HFFc6 (cell line): ENCODE data around the gene CHRNG. TPM values are rescaled to one million over a fixed set of nuclear protein-coding genes. Genes with fewer than 3 reads are reported as not detected.

Source experiments
- DNase-seq: peaks from one replicate; pipeline ENCODE4 v3.0.0-alpha.2; 2018
- H3K27ac Mint-ChIP-seq: 2 replicates; pipeline ENCODE4 v1.8.0; 2020; ENCODE audit warnings: mild to moderate bottlenecking, mixed read lengths
- H3K27me3 Mint-ChIP-seq: 2 replicates; pipeline ENCODE4 v1.8.0; 2021; ENCODE audit warnings: mild to moderate bottlenecking, moderate library complexity, mixed read lengths; ENCODE audit not compliant: insufficient read depth
- H3K36me3 Mint-ChIP-seq: 2 replicates; pipeline ENCODE4 v1.8.0; 2021; ENCODE audit warnings: low read depth, mixed read lengths
- H3K4me1 Mint-ChIP-seq: 2 replicates; pipeline ENCODE4 v1.8.0; 2020; ENCODE audit warnings: low read depth, mixed read lengths
- H3K4me3 Mint-ChIP-seq: 2 replicates; pipeline ENCODE4 v1.8.0; 2020; ENCODE audit warnings: mild to moderate bottlenecking, moderate library complexity, mixed read lengths
- H3K9me3 Mint-ChIP-seq: 2 replicates; pipeline ENCODE4 v1.8.0; 2020; ENCODE audit warnings: mild to moderate bottlenecking, mixed read lengths
- total RNA-seq, 6 experiments: library from RNA; stranded (reverse); fragmentation: NEBNext Ultra II Directional; extraction: Animal tissue kit (Norgen Biotek cat#: 25700); gene quantifications; 2 replicates in 1 of 6; 3 replicates in 5 of 6; pipeline ENCODE4 v1.2.3, GENCODE V29; 2021
- TF ChIP-seq, protein P1 (sequence below): fragments of 200-600 bp; sonication (generic); IDR thresholded peaks from 2 replicates; pipeline ENCODE4 v1.5.0; 2021; ENCODE audit warnings: antibody characterized with exemption, mild to moderate bottlenecking

Gene CHRNG
- total RNA-seq, 6 experiments from 2014 or later: not detected

DNA sequence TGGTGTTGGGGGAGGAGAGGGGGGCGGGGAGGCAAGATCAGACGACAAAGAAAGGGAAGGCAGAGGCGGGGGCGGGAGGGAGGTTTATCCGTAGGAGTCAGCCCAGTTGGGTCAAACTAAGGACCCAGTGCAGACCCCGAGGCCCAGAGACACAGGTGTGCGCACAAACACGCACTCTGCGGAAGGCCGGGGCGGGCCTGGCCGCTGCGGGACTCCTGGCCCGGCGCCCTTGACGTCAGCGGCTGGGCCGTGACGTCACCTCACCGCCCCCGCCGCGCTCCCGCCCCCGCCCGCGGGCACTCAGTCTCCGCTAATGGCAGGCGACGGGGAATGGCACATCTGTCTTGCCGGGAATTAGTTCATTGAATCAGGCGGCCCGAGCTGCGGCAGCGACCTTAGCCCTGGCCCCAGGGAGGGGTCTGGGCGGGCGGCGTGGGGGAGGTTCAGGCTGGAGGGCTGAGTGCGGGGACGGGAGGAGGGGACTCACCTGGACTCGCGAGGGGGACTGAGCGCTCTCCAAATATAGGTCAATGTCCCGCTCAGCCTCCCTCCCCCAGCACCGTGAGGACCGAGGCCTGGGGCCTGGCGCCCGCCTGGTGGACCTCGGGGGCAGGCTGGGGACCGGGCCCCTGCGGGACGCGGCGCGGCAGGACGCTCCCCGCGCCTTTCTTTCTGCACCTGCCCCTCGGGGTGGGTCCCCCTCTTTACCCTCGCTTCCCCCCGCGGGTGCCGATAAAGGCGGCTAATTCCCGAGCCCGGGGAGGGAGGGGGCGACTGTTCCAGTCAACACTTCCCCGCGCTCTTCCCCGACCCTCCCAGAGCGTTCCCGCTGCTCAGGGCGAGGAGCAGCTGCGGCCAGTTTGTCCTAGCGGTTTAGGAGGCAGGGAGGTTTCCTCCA, 36.3 kb upstream of the CHRNG start:
- H3K27ac Mint-ChIP-seq: no peak overlapping the region
- peaks cover 57% of the 10 kb centered on the region for H3K27me3 Mint-ChIP-seq

DNA sequence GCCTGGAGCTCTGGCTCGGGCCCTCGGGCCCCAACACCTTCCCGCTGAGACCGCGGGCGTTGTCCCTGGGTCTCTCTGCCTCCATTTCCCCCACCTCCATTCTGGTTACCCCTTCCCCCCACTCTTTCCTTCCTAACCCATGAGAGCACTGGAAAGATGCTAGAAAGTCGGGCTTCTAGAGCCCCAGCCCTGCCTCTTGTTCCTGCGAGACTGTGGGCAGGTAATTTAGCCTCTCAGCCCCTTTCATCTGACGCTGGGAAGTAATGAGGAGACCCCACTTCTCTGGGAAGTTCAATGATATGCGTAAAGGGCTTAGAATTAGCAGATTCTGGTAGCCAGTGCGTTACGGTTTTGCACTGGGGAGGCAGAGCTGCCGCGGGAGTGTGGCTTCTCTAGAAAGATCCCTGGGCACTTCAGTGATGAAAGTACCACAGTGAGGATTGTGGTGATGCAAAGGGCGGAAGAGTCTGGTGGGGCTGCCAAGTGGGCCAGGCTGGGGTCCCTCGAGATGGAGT, 35.6 kb upstream of the CHRNG start:
- Mint-ChIP-seq H3K27ac (no peak overlapping the region), H3K9me3 (no peaks in the 10 kb centered on the region), H3K36me3 (no peaks in the 10 kb centered on the region), H3K27me3 (peaks cover 52% of the 10 kb centered on the region), H3K4me1 (no peaks in the 10 kb centered on the region), H3K4me3 (no peak overlapping the region)
- DNase-seq: no peak
- TF ChIP-seq, protein P1, sequence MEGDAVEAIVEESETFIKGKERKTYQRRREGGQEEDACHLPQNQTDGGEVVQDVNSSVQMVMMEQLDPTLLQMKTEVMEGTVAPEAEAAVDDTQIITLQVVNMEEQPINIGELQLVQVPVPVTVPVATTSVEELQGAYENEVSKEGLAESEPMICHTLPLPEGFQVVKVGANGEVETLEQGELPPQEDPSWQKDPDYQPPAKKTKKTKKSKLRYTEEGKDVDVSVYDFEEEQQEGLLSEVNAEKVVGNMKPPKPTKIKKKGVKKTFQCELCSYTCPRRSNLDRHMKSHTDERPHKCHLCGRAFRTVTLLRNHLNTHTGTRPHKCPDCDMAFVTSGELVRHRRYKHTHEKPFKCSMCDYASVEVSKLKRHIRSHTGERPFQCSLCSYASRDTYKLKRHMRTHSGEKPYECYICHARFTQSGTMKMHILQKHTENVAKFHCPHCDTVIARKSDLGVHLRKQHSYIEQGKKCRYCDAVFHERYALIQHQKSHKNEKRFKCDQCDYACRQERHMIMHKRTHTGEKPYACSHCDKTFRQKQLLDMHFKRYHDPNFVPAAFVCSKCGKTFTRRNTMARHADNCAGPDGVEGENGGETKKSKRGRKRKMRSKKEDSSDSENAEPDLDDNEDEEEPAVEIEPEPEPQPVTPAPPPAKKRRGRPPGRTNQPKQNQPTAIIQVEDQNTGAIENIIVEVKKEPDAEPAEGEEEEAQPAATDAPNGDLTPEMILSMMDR: no peak

More for the DNA sequence above, 36.3 kb upstream of the CHRNG start:
- H3K4me3 Mint-ChIP-seq: no peak overlapping the region
- no peaks in the 10 kb centered on the region for H3K36me3 Mint-ChIP-seq
- TF ChIP-seq, protein P1: no peak
- no peak for DNase-seq
- H3K9me3 Mint-ChIP-seq: no peaks in the 10 kb centered on the region
- no peaks in the 10 kb centered on the region for H3K4me1 Mint-ChIP-seq

DNA sequence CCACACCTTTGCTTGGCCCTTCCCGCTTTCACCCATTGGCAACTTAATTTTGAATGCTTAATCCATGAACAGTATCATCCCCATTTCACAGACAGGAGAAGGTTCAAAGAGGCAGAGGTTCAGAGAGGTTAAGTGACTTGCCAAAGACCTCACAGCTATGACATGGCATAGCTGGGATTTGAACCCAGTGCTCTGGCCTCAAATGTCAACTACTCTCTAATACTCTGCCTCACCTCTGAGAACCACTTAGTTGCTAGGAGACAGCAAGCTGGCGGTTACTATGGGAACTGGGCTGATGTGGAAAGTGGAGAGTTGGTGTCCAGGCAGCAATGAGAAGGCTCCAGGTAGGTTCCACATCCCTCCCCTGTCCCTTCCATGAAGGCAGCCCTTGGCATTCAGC, 35.1 kb upstream of the CHRNG start:
- Mint-ChIP-seq H3K36me3 (no peaks in the 10 kb centered on the region), H3K4me1 (no peaks in the 10 kb centered on the region), H3K27ac (no peak overlapping the region)

DNA sequence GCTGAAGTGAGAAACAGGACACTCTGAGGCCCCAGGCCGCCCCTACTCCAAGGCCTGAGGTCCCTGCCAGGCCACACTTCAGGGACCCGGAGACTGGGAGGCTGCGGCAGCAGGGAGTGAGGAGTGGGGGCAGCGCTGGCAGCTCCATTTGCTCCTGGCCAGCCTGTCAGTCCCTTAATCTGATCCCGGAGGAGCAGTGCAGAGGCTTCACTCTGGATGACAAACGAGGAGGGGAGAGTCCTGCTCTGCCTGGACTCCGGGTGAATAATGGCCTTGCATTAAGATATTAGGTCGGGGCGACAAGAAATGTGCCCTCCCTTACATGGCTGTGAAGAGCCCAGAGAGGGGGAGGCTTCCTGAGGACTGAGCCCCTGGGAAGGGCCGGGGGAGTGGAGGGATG, 33.6 kb upstream of the CHRNG start:
- DNase-seq: no peak
- H3K27me3 Mint-ChIP-seq: peaks cover 48% of the 10 kb centered on the region
- H3K4me1 Mint-ChIP-seq: no peaks in the 10 kb centered on the region
- no peaks in the 10 kb centered on the region for H3K9me3 Mint-ChIP-seq
- H3K36me3 Mint-ChIP-seq: no peaks in the 10 kb centered on the region
- TF ChIP-seq, protein P1: no peak
- no peak overlapping the region for H3K4me3 Mint-ChIP-seq
- H3K27ac Mint-ChIP-seq: no peak overlapping the region

More for the DNA sequence above, 35.1 kb upstream of the CHRNG start:
- TF ChIP-seq, protein P1: no peak
- no peak for DNase-seq
- Mint-ChIP-seq H3K9me3 (no peaks in the 10 kb centered on the region), H3K4me3 (no peak overlapping the region), H3K27me3 (peaks cover 52% of the 10 kb centered on the region)

DNA sequence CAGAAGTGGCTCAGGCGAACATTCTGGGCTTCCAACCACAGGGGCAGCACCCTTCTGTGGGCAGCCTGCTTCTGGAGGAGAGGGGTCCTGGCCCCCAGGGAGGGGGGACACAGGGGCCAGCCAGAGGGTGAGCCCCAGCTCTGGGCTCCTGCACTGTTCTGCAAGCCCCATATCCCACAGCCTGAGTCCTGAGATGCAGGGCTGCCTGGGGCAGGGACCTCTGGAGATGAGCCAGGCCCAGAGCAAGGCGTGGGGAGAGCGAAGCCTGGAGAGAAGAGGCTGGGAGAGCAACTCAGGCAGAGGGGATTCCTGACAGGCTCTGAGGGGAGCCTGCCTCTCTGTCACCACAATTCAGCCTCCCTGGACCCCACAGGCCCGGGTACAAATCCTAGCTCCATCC, 32.8 kb upstream of the CHRNG start:
- H3K4me1 Mint-ChIP-seq: no peaks in the 10 kb centered on the region
- DNase-seq: no peak
- peaks cover 42% of the 10 kb centered on the region for H3K27me3 Mint-ChIP-seq
- no peak overlapping the region for H3K27ac Mint-ChIP-seq
- no peaks in the 10 kb centered on the region for H3K36me3 Mint-ChIP-seq
- TF ChIP-seq, protein P1: no peak
- H3K4me3 Mint-ChIP-seq: no peak overlapping the region
- H3K9me3 Mint-ChIP-seq: no peaks in the 10 kb centered on the region
